GM12878 (cell line): ENCODE data around the gene GALNT18. TPM values are rescaled to one million over a fixed set of nuclear protein-coding genes. Genes with fewer than 3 reads are reported as not detected.

Experiments used
- ATAC-seq: fragments of 200-7000 bp; cut with Tn5 transposase; 3 replicates; pipeline ENCODE4 v1.9.1; 2020; ENCODE audit warnings: mild to moderate bottlenecking, moderate library complexity
- BruUV-seq: library from RNA; stranded (reverse); fragments of 400-500 nt; replicated peaks from 2 replicates; lab custom pipeline; 2021; lab: Mats Ljungman, UMichigan
- CTCF ChIA-PET: fragments of 300-600 bp; sonication (Branson Sonifier 250); formaldehyde crosslinking; extraction: SDS; loops from one replicate; lab custom pipeline; 2021; ENCODE audit warnings: inconsistent platforms; lab: Yijun Ruan, JAX
- POLR2A ChIA-PET: fragments of 350-600 bp; formaldehyde crosslinking; extraction: SDS; loops from one replicate; lab custom pipeline; 2021; ENCODE audit warnings: inconsistent platforms; lab: Charles Lee
- RAD21 ChIA-PET: fragments of 300-600 bp; sonication (Branson Sonifier 250); formaldehyde crosslinking; loops from one replicate; lab custom pipeline; 2023; ENCODE audit warnings: antibody characterized with exemption; ENCODE audit not compliant: unreplicated experiment; lab: Charles Lee
- SMC1A ChIA-PET: fragments of 300-600 bp; sonication (Branson Sonifier 250); formaldehyde crosslinking; loops from one replicate; lab custom pipeline; 2023; ENCODE audit not compliant: unreplicated experiment, uncharacterized antibody; lab: Charles Lee
- DNase-seq: peaks from one replicate; pipeline ENCODE4 v3.0.0-alpha.2; 2011; ENCODE audit warnings: low read depth, low spot score
- FAIRE-seq: peaks from 3 replicates; lab custom pipeline; 2011; peaks lifted over from hg19 to GRCh38; lab: Jason Lieb, UNC
- H2AFZ ChIP-seq: 2 replicates; pipeline ENCODE4 v1.6.0; 2011; ENCODE audit warnings: low read depth, low read length, control low read depth; ENCODE audit not compliant: control insufficient read depth
- H3K27ac ChIP-seq: 2 replicates; pipeline ENCODE4 v1.5.1; 2011; ENCODE audit warnings: control low read depth; ENCODE audit not compliant: control insufficient read depth, insufficient read depth
- H3K27me3 ChIP-seq, 2 experiments: replicated peaks in 1 of 2; 2 replicates each; pipeline versions ENCODE4 v1.6.0 to v1.6.1; 2011; ENCODE audit warnings: low read length in 1 of 2; ENCODE audit not compliant: control insufficient read depth in 2 of 2, insufficient read depth in 2 of 2
- H3K36me3 ChIP-seq, 2 experiments: 2 replicates each; pipeline ENCODE4 v1.5.1; 2011; ENCODE audit warnings: low read length in 1 of 2; ENCODE audit not compliant: control insufficient read depth in 2 of 2, insufficient read depth in 2 of 2
- H3K4me1 ChIP-seq: 2 replicates; pipeline ENCODE4 v1.6.1; 2011; ENCODE audit warnings: mild to moderate bottlenecking, low read length, moderate library complexity, mixed read lengths; ENCODE audit not compliant: control insufficient read depth, insufficient read depth
- H3K4me2 ChIP-seq: 2 replicates; pipeline ENCODE4 v1.6.0; 2011; ENCODE audit warnings: control low read depth; ENCODE audit not compliant: control insufficient read depth, insufficient read depth
- H3K4me3 ChIP-seq: fragments of 200-600 bp; sonication (generic); 2 replicates; pipeline ENCODE4 v1.5.1; 2016
- H3K79me2 ChIP-seq: 2 replicates; pipeline ENCODE4 v1.6.0; 2011; ENCODE audit warnings: low read length; ENCODE audit not compliant: control insufficient read depth, insufficient read depth
- H3K9ac ChIP-seq: 2 replicates; pipeline ENCODE4 v1.8.0; 2011; ENCODE audit warnings: low read length, control low read depth, mixed read lengths; ENCODE audit not compliant: control insufficient read depth, insufficient read depth
- H3K9me3 ChIP-seq: replicated peaks from 3 replicates; pipeline ENCODE4 v1.5.1; 2011; ENCODE audit warnings: mild to moderate bottlenecking, low read length; ENCODE audit not compliant: control insufficient read depth, insufficient read depth
- H4K20me1 ChIP-seq: 2 replicates; pipeline ENCODE4 v1.6.0; 2011; ENCODE audit not compliant: control insufficient read depth, insufficient read depth
- ATF2 ChIP-seq: IDR thresholded peaks from 2 replicates; pipeline ENCODE4 v1.6.1; 2012; ENCODE audit warnings: low read length, inconsistent platforms
- ATF7 ChIP-seq: fragments of 450-650 bp; IDR thresholded peaks from 2 replicates; pipeline ENCODE4 v1.6.1; 2016; ENCODE audit warnings: low read depth, mild to moderate bottlenecking
- CHD1 ChIP-seq: IDR thresholded peaks from 2 replicates; pipeline ENCODE4 v1.6.1; 2012; ENCODE audit warnings: low read depth, low read length, improper control_type of control experiment
- EED ChIP-seq: sonication (generic); IDR thresholded peaks from 2 replicates; pipeline ENCODE4 v1.6.1; 2016; ENCODE audit warnings: antibody characterized with exemption, low read depth
- MEF2A ChIP-seq: IDR thresholded peaks from 2 replicates; pipeline ENCODE4 v1.6.1; 2011; ENCODE audit warnings: low read depth, mild to moderate bottlenecking, low read length, moderate library complexity; ENCODE audit not compliant: insufficient read depth
- MEF2B ChIP-seq: fragments of 450-650 bp; IDR thresholded peaks from 2 replicates; pipeline ENCODE4 v1.6.1; 2018; ENCODE audit warnings: mild to moderate bottlenecking, moderate library complexity; ENCODE audit not compliant: partially characterized antibody, poor library complexity, severe bottlenecking
- MYB ChIP-seq: fragments of 150-350 bp; IDR thresholded peaks from 2 replicates; pipeline ENCODE4 v1.6.1; 2014; ENCODE audit warnings: mild to moderate bottlenecking, low read depth, low read length, borderline replicate concordance
- MYC ChIP-seq: IDR thresholded peaks from 2 replicates; pipeline ENCODE4 v1.6.1; 2011; ENCODE audit warnings: mild to moderate bottlenecking, low read length, moderate library complexity, inconsistent platforms; ENCODE audit not compliant: insufficient read depth, insufficient replicate concordance, insufficient read length, severe bottlenecking
- NBN ChIP-seq: fragments of 450-650 bp; IDR thresholded peaks from 2 replicates; pipeline ENCODE4 v1.6.1; 2016
- POLR2AphosphoS5 ChIP-seq: IDR thresholded peaks from 2 replicates; pipeline ENCODE4 v1.6.1; 2011; ENCODE audit warnings: mild to moderate bottlenecking, low read length, inconsistent platforms
- RAD51 ChIP-seq: fragments of 450-650 bp; IDR thresholded peaks from 2 replicates; pipeline ENCODE4 v1.6.1; 2016; ENCODE audit warnings: moderate library complexity, mild to moderate bottlenecking, inconsistent platforms
- SIN3A ChIP-seq: IDR thresholded peaks from 2 replicates; pipeline ENCODE4 v1.6.1; 2012; ENCODE audit warnings: low read depth, low read length, improper control_type of control experiment
- SPI1 ChIP-seq: IDR thresholded peaks from 2 replicates; pipeline ENCODE4 v1.6.1; 2011; ENCODE audit warnings: low read depth, mild to moderate bottlenecking, low read length, moderate library complexity, borderline replicate concordance; ENCODE audit not compliant: insufficient read depth
- TCF12 ChIP-seq: IDR thresholded peaks from 2 replicates; pipeline ENCODE4 v1.6.1; 2011; ENCODE audit warnings: low read depth, mild to moderate bottlenecking, low read length
- YBX1 ChIP-seq: fragments of 450-650 bp; IDR thresholded peaks from 2 replicates; pipeline ENCODE4 v1.6.1; 2016; ENCODE audit warnings: antibody characterized with exemption
- WGBS: methylation state at CpG from one replicate; pipeline ENCODE4 v1.1.6; 2016; ENCODE audit warnings: low lambda C conversion rate; ENCODE audit not compliant: insufficient replicate concordance, insufficient coverage; ENCODE audit errors: missing lambda C conversion rate; 5-methylcytosine and 5-hydroxymethylcytosine counted together
- in situ Hi-C: fragments of 300-500 bp; cut with MboI; formaldehyde crosslinking; loops from 9 replicates; pipeline ENCODE4 v1.14.3; 2018; ENCODE audit warnings: mixed read lengths
- intact Hi-C: fragments of 100-400 bp; cut with micrococcal nuclease; formaldehyde crosslinking; loops from one replicate; pipeline ENCODE4 v1.14.2; 2022; ENCODE audit not compliant: unreplicated experiment
- polyA plus RNA-seq, 11 experiments: library from polyadenylated mRNA; depleted of rRNA in 4 of 11; unstranded in 6 of 11; stranded (reverse) in 5 of 11; fragments of >200 nt; fragmentation: Nextera tagmentation in 4 of 11; fragmentation: Illumina TruSeq in 1 of 11; extraction: Ambion mirVana in 4 of 11; extraction: Trizol in 1 of 11; gene quantifications; 1 replicate in 1 of 11; 2 replicates in 10 of 11; pipeline versions ENCODE4 v1.2.1 to v1.2.3, GENCODE V29; 2011 to 2016; ENCODE audit warnings: inconsistent platforms in 2 of 11, missing spikeins in 2 of 11, low read depth in 1 of 11
- total RNA-seq, 4 experiments: library from RNA; depleted of rRNA in 3 of 4; stranded (reverse); fragments of >200 nt in 3 of 4; fragmentation: Illumina TruSeq in 1 of 4; extraction: Trizol in 1 of 4; gene quantifications; 2 replicates each; pipeline versions ENCODE4 v1.2.1 to v1.2.3, GENCODE V29; 2013 to 2021

Gene GALNT18
- total and polyA plus RNA-seq, 10 of the 15 experiments (the other 5 are each of a cell fraction or from before 2014, with no cell fraction given) = 1.2 to 14.2 (median 6.3) TPM

- intact Hi-C loops (no loop called here), in situ Hi-C loops (no loop called here)
- DNase-seq (no peak), ATAC-seq (no peak), FAIRE-seq (no peak)
- Histone ChIP-seq H3K4me2 (no peak overlapping the region), H3K4me1 (peaks cover 4% of the 10 kb centered on the region; the same call in 1 of the 2 replicates), H3K27ac (no peak overlapping the region), H3K4me3 (no peak overlapping the region), H3K79me2 (no peaks in the 10 kb centered on the region), H3K27me3 (no peaks in the 10 kb centered on the region), H2AFZ (no peak overlapping the region), H4K20me1 (no peaks in the 10 kb centered on the region), H3K9ac (no peak overlapping the region), H3K36me3 (no peaks in the 10 kb centered on the region), H3K9me3 (no peaks in the 10 kb centered on the region; the same call in 2 of the 3 replicates)
- no peak for TF ChIP-seq EED
- peak; percentile 57; the same call in 1 of the 2 replicates for TF ChIP-seq TCF12
- WGBS = 38% methylated on average over 6 of the region's 6 CpGs
- SMC1A ChIA-PET = interaction anchor here (1.1 to 2.1 kb wide), 2 partner anchors 16 to 82 kb away, joined by 3 to 6 read pairs; no protein-coding TSS in a partner anchor
- POLR2A ChIA-PET = no interaction called here
- no TSS peak for BruUV-seq
- RAD21 ChIA-PET = no interaction called here
- CTCF ChIA-PET = interaction anchor here (0.9 to 2.0 kb wide), 2 partner anchors 10 to 215 kb away, joined by 3 to 9 read pairs; no protein-coding TSS in a partner anchor
Measured at GRCh38 chr11:11252403-11252802, 369.4 kb downstream of the GALNT18 start.

GRCh38 chr11:11251394-11251970 lies 370.3 kb downstream of the GALNT18 start:
- Histone ChIP-seq H4K20me1 (no peaks in the 10 kb centered on the region), H2AFZ (no peak overlapping the region), H3K9ac (no peak overlapping the region), H3K27ac (no peak overlapping the region), H3K36me3 (no peaks in the 10 kb centered on the region), H3K27me3 (no peaks in the 10 kb centered on the region), H3K79me2 (no peaks in the 10 kb centered on the region), H3K4me2 (no peak overlapping the region), H3K9me3 (no peaks in the 10 kb centered on the region; the same call in 2 of the 3 replicates), H3K4me1 (peaks cover 4% of the 10 kb centered on the region; the same call in 1 of the 2 replicates), H3K4me3 (no peak overlapping the region)
- peak; percentile 53 for DNase-seq
- WGBS = 2% methylated on average over 4 of the region's 4 CpGs
- BruUV-seq = no TSS peak
- SMC1A ChIA-PET = interaction anchor here (0.9 to 2.1 kb wide), 4 partner anchors 9 to 214 kb away, joined by 3 to 6 read pairs (median 4); no protein-coding TSS in a partner anchor
- POLR2A ChIA-PET = interaction anchor here (0.8 to 1.1 kb wide), 2 partner anchors 80 to 81 kb away, joined by 3 to 4 read pairs; no protein-coding TSS in a partner anchor
- RAD21 ChIA-PET = interaction anchor here (0.9 kb wide), 1 partner anchor 20 kb away, joined by 4 read pairs; no protein-coding TSS in a partner anchor
- intact Hi-C loops (no loop called here), in situ Hi-C loops (no loop called here)
- no peak for FAIRE-seq
- peak; percentile 52 for ATAC-seq
- CTCF ChIA-PET = interaction anchor here (0.9 to 2.0 kb wide), 3 partner anchors 11 to 214 kb away, joined by 3 to 9 read pairs (median 3); no protein-coding TSS in a partner anchor
- peak; percentile 67; the same call in 1 of the 2 replicates for TF ChIP-seq ATF7
- no peak for TF ChIP-seq MYB
- no peak for TF ChIP-seq CHD1
- no peak for TF ChIP-seq ATF2
- TF ChIP-seq RAD51 = no peak
- no peak for TF ChIP-seq SIN3A
- no peak for TF ChIP-seq MYC
- no peak for TF ChIP-seq NBN
- no peak for TF ChIP-seq POLR2AphosphoS5
- peak; percentile 57 for TF ChIP-seq MEF2B
- TF ChIP-seq TCF12 = no peak
- no peak for TF ChIP-seq YBX1
- no peak for TF ChIP-seq MEF2A
- TF ChIP-seq SPI1 = peak; percentile 47; the same call in 1 of the 2 replicates
